H1 (cell line): Measurements from ENCODE around the gene PHF23. TPM values are rescaled to one million over a fixed set of nuclear protein-coding genes. Genes with fewer than 3 reads are reported as not detected.

ENCODE experiments used
- CTCF ChIA-PET: fragments of 300-600 bp; sonication (Branson Sonifier 250); formaldehyde crosslinking; loops from one replicate; lab custom pipeline; 2021; ENCODE audit not compliant: partially characterized antibody; lab: Charles Lee
- POLR2A ChIA-PET: fragments of 300-600 bp; sonication (Branson Sonifier 250); formaldehyde crosslinking; loops from one replicate; lab custom pipeline; 2021; ENCODE audit warnings: inconsistent platforms; ENCODE audit not compliant: partially characterized antibody; lab: Charles Lee
- DNase-seq, 2 experiments: peaks; one replicate each; pipeline versions ENCODE4 v3.0.0 to v3.0.0-alpha.2; 2010 to 2022; ENCODE audit warnings: low spot score in 2 of 2, low read depth in 1 of 2, mixed read lengths in 1 of 2
- FAIRE-seq: peaks from 2 replicates; lab custom pipeline; 2011; peaks lifted over from hg19 to GRCh38; lab: Jason Lieb, UNC
- H2AFZ ChIP-seq: 2 replicates; pipeline ENCODE4 v1.8.1; 2012; ENCODE audit warnings: low read length, inconsistent platforms
- H2AK5ac ChIP-seq: 2 replicates; pipeline ENCODE4 v1.6.1; 2013; ENCODE audit warnings: low read depth, low read length
- H2BK120ac ChIP-seq: replicated peaks from 2 replicates; pipeline ENCODE3; 2013; ENCODE audit warnings: low read depth, low read length, inconsistent platforms
- H2BK12ac ChIP-seq: 2 replicates; pipeline ENCODE4 v1.6.1; 2013; ENCODE audit warnings: low read depth, low read length
- H2BK15ac ChIP-seq: 2 replicates; pipeline ENCODE4 v1.6.1; 2013; ENCODE audit warnings: low read length
- H2BK20ac ChIP-seq: 2 replicates; pipeline ENCODE4 v1.6.1; 2013; ENCODE audit warnings: low read length
- H2BK5ac ChIP-seq: 2 replicates; pipeline ENCODE4 v1.6.1; 2013; ENCODE audit warnings: low read depth, low read length
- H3K14ac ChIP-seq: 2 replicates; pipeline ENCODE4 v1.6.1; 2013; ENCODE audit warnings: inconsistent platforms; ENCODE audit not compliant: insufficient read length
- H3K18ac ChIP-seq: 2 replicates; pipeline ENCODE4 v1.6.1; 2013; ENCODE audit warnings: low read length; ENCODE audit errors: extremely low read depth
- H3K23ac ChIP-seq: 2 replicates; pipeline ENCODE4 v1.6.1; 2013; ENCODE audit warnings: inconsistent platforms; ENCODE audit not compliant: insufficient read length
- H3K23me2 ChIP-seq: 2 replicates; pipeline ENCODE4 v1.6.1; 2013; ENCODE audit warnings: low read depth, low read length
- H3K27ac ChIP-seq: 2 replicates; pipeline ENCODE4 v1.6.1; 2011; ENCODE audit warnings: low read depth, low read length, inconsistent platforms
- H3K27me3 ChIP-seq, 4 experiments: replicated peaks in 1 of 4; 1 replicate in 1 of 4; 2 replicates in 3 of 4; pipeline versions ENCODE4 v1.6.1 to v1.8.1; 2011 to 2013; ENCODE audit warnings: low read length in 3 of 4, mild to moderate bottlenecking in 3 of 4, inconsistent platforms in 2 of 4, mixed read lengths in 2 of 4, moderate library complexity in 1 of 4; ENCODE audit not compliant: control insufficient read depth in 3 of 4, insufficient read depth in 3 of 4; ENCODE audit errors: extremely low read depth in 1 of 4
- H3K36me3 ChIP-seq, 4 experiments: 2 replicates each; pipeline versions ENCODE4 v1.6.1 to v1.8.1; 2011 to 2013; ENCODE audit warnings: mild to moderate bottlenecking in 4 of 4, low read length in 3 of 4, moderate library complexity in 2 of 4, control low read depth in 1 of 4, inconsistent platforms in 1 of 4; ENCODE audit not compliant: insufficient read depth in 4 of 4, control insufficient read depth in 2 of 4
- H3K4ac ChIP-seq: replicated peaks from 2 replicates; pipeline ENCODE3; 2013; ENCODE audit warnings: low read length, low read depth, mixed read lengths, inconsistent platforms; ENCODE audit not compliant: insufficient read length
- H3K4me1 ChIP-seq, 4 experiments: replicated peaks in 1 of 4; 1 replicate in 1 of 4; 2 replicates in 3 of 4; pipeline versions ENCODE4 v1.6.1 to v1.8.1; 2011 to 2013; ENCODE audit warnings: low read length in 3 of 4, inconsistent platforms in 2 of 4, mixed read lengths in 1 of 4; ENCODE audit not compliant: insufficient read depth in 4 of 4, control insufficient read depth in 3 of 4
- H3K4me2 ChIP-seq, 2 experiments: 2 replicates each; pipeline versions ENCODE4 v1.6.1 to v1.8.1; 2011 to 2013; ENCODE audit warnings: low read depth in 2 of 2, low read length in 2 of 2, control low read depth in 1 of 2, inconsistent platforms in 1 of 2, mild to moderate bottlenecking in 1 of 2; ENCODE audit not compliant: insufficient read depth in 1 of 2
- H3K4me3 ChIP-seq, 4 experiments: fragments of 200-600, 300-600 bp in 1 of 4; sonication (generic), shearing (Covaris generic), sonication (Bioruptor Twin) in 1 of 4; 2 replicates each; pipeline versions ENCODE4 v1.5.1 to v1.8.1; 2011 to 2016; ENCODE audit warnings: low read length in 4 of 4, low read depth in 3 of 4, control low read depth in 2 of 4, inconsistent platforms in 2 of 4, mild to moderate bottlenecking in 2 of 4, mixed read lengths in 1 of 4, moderate library complexity in 1 of 4; ENCODE audit not compliant: insufficient read depth in 2 of 4; ENCODE audit errors: extremely low read depth in 1 of 4
- H3K56ac ChIP-seq: replicated peaks from 2 replicates; pipeline ENCODE3; 2013; ENCODE audit warnings: low read depth, mild to moderate bottlenecking, mixed read lengths, low read length, inconsistent platforms; ENCODE audit not compliant: insufficient read length
- H3K79me1 ChIP-seq: 2 replicates; pipeline ENCODE4 v1.6.1; 2013; ENCODE audit warnings: low read depth, low read length, control low read depth
- H3K79me2 ChIP-seq, 2 experiments: 2 replicates each; pipeline versions ENCODE4 v1.6.1 to v1.8.1; 2012 to 2013; ENCODE audit warnings: low read length in 2 of 2, mild to moderate bottlenecking in 2 of 2, inconsistent platforms in 1 of 2; ENCODE audit not compliant: insufficient read depth in 2 of 2, control insufficient read depth in 1 of 2
- H3K9ac ChIP-seq, 4 experiments: replicated peaks in 1 of 4; 1 replicate in 1 of 4; 2 replicates in 3 of 4; pipeline versions ENCODE4 v1.6.1 to v1.8.1; 2011 to 2013; ENCODE audit warnings: low read depth in 3 of 4, low read length in 3 of 4, control low read depth in 2 of 4, mild to moderate bottlenecking in 2 of 4, moderate library complexity in 2 of 4, inconsistent platforms in 1 of 4; ENCODE audit errors: extremely low read depth in 1 of 4
- H3K9me3 ChIP-seq, 2 experiments: 2 replicates each; pipeline versions ENCODE4 v1.6.1 to v1.8.1; 2012 to 2013; ENCODE audit warnings: mild to moderate bottlenecking in 2 of 2, moderate library complexity in 2 of 2, control low read depth in 1 of 2, inconsistent platforms in 1 of 2, low read depth in 1 of 2, low read length in 1 of 2, mixed read lengths in 1 of 2; ENCODE audit not compliant: insufficient read depth in 2 of 2
- H4K20me1 ChIP-seq, 2 experiments: replicated peaks in 1 of 2; 2 replicates each; pipeline versions ENCODE3 to v1.8.1; 2011 to 2013; ENCODE audit warnings: inconsistent platforms in 2 of 2, low read length in 2 of 2, mild to moderate bottlenecking in 1 of 2; ENCODE audit not compliant: insufficient read depth in 2 of 2, control insufficient read depth in 1 of 2
- H4K5ac ChIP-seq: 2 replicates; pipeline ENCODE4 v1.6.1; 2013; ENCODE audit warnings: low read length, low read depth, mixed read lengths, inconsistent platforms; ENCODE audit not compliant: insufficient read length
- H4K8ac ChIP-seq: 2 replicates; pipeline ENCODE4 v1.8.0; 2013; ENCODE audit warnings: mild to moderate bottlenecking, moderate library complexity, low read length, inconsistent platforms; ENCODE audit not compliant: insufficient read depth; ENCODE audit errors: extremely low read depth
- H4K91ac ChIP-seq: replicated peaks from 2 replicates; pipeline ENCODE3; 2013; ENCODE audit warnings: low read length, mixed read lengths, inconsistent platforms; ENCODE audit not compliant: insufficient read length
- CHD1 ChIP-seq: IDR thresholded peaks from 2 replicates; pipeline ENCODE4 v1.6.1; 2012; ENCODE audit warnings: low read depth, low read length, improper control_type of control experiment
- CREB1 ChIP-seq: IDR thresholded peaks from 2 replicates; pipeline ENCODE4 v1.6.1; 2012; ENCODE audit warnings: inconsistent platforms
- KDM5A ChIP-seq: fragments of 200-600 bp; IDR thresholded peaks from 2 replicates; pipeline ENCODE4 v1.7.1; 2012; ENCODE audit warnings: mild to moderate bottlenecking, low read length, inconsistent platforms, mixed read lengths
- POLR2A ChIP-seq, 2 experiments: IDR thresholded peaks; 1 replicate in 1 of 2; 2 replicates in 1 of 2; pipeline ENCODE4 v1.6.1; 2011; ENCODE audit warnings: low read depth in 2 of 2, low read length in 2 of 2, mild to moderate bottlenecking in 2 of 2; ENCODE audit errors: control extremely low read depth in 1 of 2
- RBBP5 ChIP-seq: IDR thresholded peaks from 2 replicates; pipeline ENCODE4 v1.7.1; 2012; ENCODE audit warnings: low read depth, mild to moderate bottlenecking, inconsistent platforms, low read length, moderate library complexity, borderline replicate concordance
- TAF7 ChIP-seq: optimal IDR thresholded peaks from 2 replicates; pipeline ENCODE3; 2011; ENCODE audit warnings: low read depth, mild to moderate bottlenecking, inconsistent platforms, low read length, moderate library complexity, borderline replicate concordance
- YY1 ChIP-seq: IDR thresholded peaks from 2 replicates; pipeline ENCODE4 v1.6.1; 2011; ENCODE audit warnings: low read depth, mild to moderate bottlenecking, low read length
- WGBS, 2 experiments: shearing (Covaris generic) in 1 of 2; methylation state at CpG; one replicate each; pipeline versions ENCODE4 v1.1.6 to v1.1.7; 2013 to 2015; ENCODE audit warnings: low lambda C conversion rate in 2 of 2, mixed read lengths in 2 of 2, inconsistent platforms in 1 of 2, low coverage in 1 of 2, missing lambda C conversion rate in 1 of 2; ENCODE audit not compliant: insufficient replicate concordance in 2 of 2, insufficient coverage in 1 of 2, insufficient read length in 1 of 2; ENCODE audit errors: extremely low coverage in 1 of 2, missing lambda C conversion rate in 1 of 2; 5-methylcytosine and 5-hydroxymethylcytosine counted together
- polyA plus RNA-seq, 7 experiments: library from polyadenylated mRNA; depleted of rRNA in 3 of 7; stranded (reverse) in 5 of 7; unstranded in 2 of 7; fragments of >200 nt in 5 of 7; fragments of 200-250 nt in 2 of 7; gene quantifications; 1 replicate in 5 of 7; 2 replicates in 1 of 7; 4 replicates in 1 of 7; pipeline versions ENCODE4 v1.2.1 to v1.2.3, GENCODE V29; 2011 to 2013; ENCODE audit warnings: missing spikeins in 2 of 7, mixed read lengths in 2 of 7
- total RNA-seq: library from RNA; stranded (reverse); fragmentation: NEBNext Ultra II Directional; extraction: Animal tissue kit (Norgen Biotek cat#: 25700); gene quantifications from 2 replicates; pipeline ENCODE4 v1.2.1, GENCODE V29; 2021

PHF23 gene
- total and polyA plus RNA-seq, 2 of the 8 experiments (the other 6 are each of a cell fraction or from before 2014, with no cell fraction given), result 47.5 to 62.8 TPM

- H3K18ac ChIP-seq, result peak overlapping the region; percentile 93
- POLR2A ChIA-PET, result interaction anchor here (0.8 to 3.7 kb wide), 4 partner anchors 12 to 46 kb away, joined by 3 to 22 read pairs (median 10); partner anchors contain the start of genes CLDN7, DVL2 and GABARAP
- H2BK120ac ChIP-seq, result no peak overlapping the region
- DNase-seq, result no peak
- H3K9ac ChIP-seq, result peak overlapping the region in 1 of 4 experiments; percentile 45; a peak in 2 of 7 replicates
- H3K14ac ChIP-seq, result no peak overlapping the region
- 7% methylated on average over 6 of the region's 10 CpGs; no CpG with 5 or more reads in 1 of the 2 experiments for WGBS, 2 experiments
- peak overlapping the region; percentile 73 for H3K27ac ChIP-seq
- H3K4ac ChIP-seq, result no peak overlapping the region
- no peak overlapping the region for H2BK20ac ChIP-seq
- H2BK15ac ChIP-seq, result peak overlapping the region; percentile 81; the same call in 1 of the 2 replicates
- no peak overlapping the region for H4K8ac ChIP-seq
- H2AK5ac ChIP-seq, result 0 out of 2 replicates have a peak overlapping the region, but pooled peaks have one; percentile 75
- no peak overlapping the region for H3K23ac ChIP-seq
- H3K79me2 ChIP-seq, result peaks cover 0 to 34% of the 10 kb centered on the region in 2 experiments; a peak in 2 of 4 replicates
- TF ChIP-seq TAF7 (no peak), RBBP5 (0 out of 2 replicates have a peak, but pooled peaks have one; percentile 32), POLR2A (IDR thresholded peaks at IDR 0.05; ENCODE audit: control extremely low read depth in 1 of 2, low read depth in 2 of 2, low read length in 2 of 2) (0 out of 3 replicates have a peak, but pooled peaks of 1 of the 2 experiments have one; percentile 25), CREB1 (no peak), YY1 (no peak), CHD1 (no peak), KDM5A (no peak)
- TF ChIP-seq, all 59 proteins: peak for 2
- Histone ChIP-seq H4K5ac (no peak overlapping the region), H4K91ac (peak overlapping the region; percentile 51), H3K4me1 (peaks cover 9 to 45% (median 27%) of the 10 kb centered on the region in 4 experiments), H2BK5ac (peak overlapping the region; percentile 82), H3K4me3 (peak overlapping the region; percentile 40 to 75 (median 52); a peak in 7 of 8 replicates), H3K9me3 (no peaks in the 10 kb centered on the region), H4K20me1 (no peaks in the 10 kb centered on the region), H3K36me3 (no peaks in the 10 kb centered on the region), H2BK12ac (peak overlapping the region; percentile 84; the same call in 1 of the 2 replicates), H3K56ac (no peak overlapping the region), H3K27me3 (no peaks in the 10 kb centered on the region), H3K4me2 (peak overlapping the region; percentile 69 to 87), H3K79me1 (peaks cover 3% of the 10 kb centered on the region; the same call in 1 of the 2 replicates), H3K23me2 (peaks cover 31% of the 10 kb centered on the region; the same call in 1 of the 2 replicates), H2AFZ (no peak overlapping the region)
- FAIRE-seq, result no peak
- CTCF ChIA-PET, result interaction anchor here (1.0 to 1.7 kb wide), 4 partner anchors 31 to 345 kb away, joined by 3 to 6 read pairs (median 4); no protein-coding TSS in a partner anchor
Measured at GRCh38 chr17:7215652-7216180, 23.5 kb downstream of the PHF23 start.
